NB4 (cell line): ENCODE data around the gene RARG.

Source experiments
- MYC ChIP-seq: IDR thresholded peaks from 2 replicates; pipeline ENCODE4 v1.6.1; 2011; ENCODE audit warnings: low read depth, low read length
- POLR2A ChIP-seq: IDR thresholded peaks from 2 replicates; pipeline ENCODE4 v1.6.1; 2011; ENCODE audit warnings: mild to moderate bottlenecking; ENCODE audit not compliant: insufficient read length; ENCODE audit errors: extremely low read depth
- TF ChIP-seq, protein P1 (sequence below): IDR thresholded peaks from one replicate; pipeline ENCODE4 v1.5.1; 2012; ENCODE audit warnings: low read depth, low read length

GRCh38 chr12:53227836-53228235 is 4.2 kb downstream of the RARG start:
- TF ChIP-seq POLR2A (no peak), MYC (no peak)
- TF ChIP-seq, protein P1, sequence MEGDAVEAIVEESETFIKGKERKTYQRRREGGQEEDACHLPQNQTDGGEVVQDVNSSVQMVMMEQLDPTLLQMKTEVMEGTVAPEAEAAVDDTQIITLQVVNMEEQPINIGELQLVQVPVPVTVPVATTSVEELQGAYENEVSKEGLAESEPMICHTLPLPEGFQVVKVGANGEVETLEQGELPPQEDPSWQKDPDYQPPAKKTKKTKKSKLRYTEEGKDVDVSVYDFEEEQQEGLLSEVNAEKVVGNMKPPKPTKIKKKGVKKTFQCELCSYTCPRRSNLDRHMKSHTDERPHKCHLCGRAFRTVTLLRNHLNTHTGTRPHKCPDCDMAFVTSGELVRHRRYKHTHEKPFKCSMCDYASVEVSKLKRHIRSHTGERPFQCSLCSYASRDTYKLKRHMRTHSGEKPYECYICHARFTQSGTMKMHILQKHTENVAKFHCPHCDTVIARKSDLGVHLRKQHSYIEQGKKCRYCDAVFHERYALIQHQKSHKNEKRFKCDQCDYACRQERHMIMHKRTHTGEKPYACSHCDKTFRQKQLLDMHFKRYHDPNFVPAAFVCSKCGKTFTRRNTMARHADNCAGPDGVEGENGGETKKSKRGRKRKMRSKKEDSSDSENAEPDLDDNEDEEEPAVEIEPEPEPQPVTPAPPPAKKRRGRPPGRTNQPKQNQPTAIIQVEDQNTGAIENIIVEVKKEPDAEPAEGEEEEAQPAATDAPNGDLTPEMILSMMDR, result no peak
